Spleen (tissue), 11 donors: Measurements from ENCODE around the gene IRF2. TPM values are rescaled to one million over a fixed set of nuclear protein-coding genes. Genes with fewer than 3 reads are reported as not detected.

ENCODE experiments used
- DNase-seq: peaks from one replicate; pipeline ENCODE4 v3.0.0-alpha.2; 2020
- H3K27ac ChIP-seq, 8 donors: fragments of 200-600 bp; sonication (generic) in 7 of 8; 1 replicate in 4 of 8; 2 replicates in 4 of 8; pipeline versions ENCODE4 v1.5.0 to v1.8.0; 2016 to 2021; ENCODE audit warnings: inconsistent platforms in 4 of 8, mild to moderate bottlenecking in 4 of 8, moderate library complexity in 1 of 8
- H3K27me3 ChIP-seq, 7 donors: fragments of 200-600 bp; sonication (generic) in 6 of 7; replicated peaks in 1 of 7; 1 replicate in 4 of 7; 2 replicates in 3 of 7; pipeline versions ENCODE4 v1.5.0 to v1.8.0; 2016 to 2021; ENCODE audit warnings: inconsistent platforms in 3 of 7, mild to moderate bottlenecking in 1 of 7
- H3K36me3 ChIP-seq, 6 donors: fragments of 200-600 bp; sonication (generic) in 5 of 6; 1 replicate in 4 of 6; 2 replicates in 2 of 6; pipeline versions ENCODE4 v1.5.0 to v1.8.0; 2016 to 2021; ENCODE audit warnings: inconsistent platforms in 2 of 6
- H3K4me1 ChIP-seq, 6 donors: fragments of 200-600 bp; sonication (generic) in 5 of 6; 1 replicate in 3 of 6; 2 replicates in 3 of 6; pipeline versions ENCODE4 v1.5.0 to v1.8.0; 2016 to 2021; ENCODE audit warnings: inconsistent platforms in 3 of 6
- H3K4me3 ChIP-seq, 8 donors: fragments of 200-600 bp; sonication (generic) in 7 of 8; 1 replicate in 4 of 8; 2 replicates in 4 of 8; pipeline versions ENCODE4 v1.5.0 to v1.8.0; 2016 to 2021; ENCODE audit warnings: inconsistent platforms in 4 of 8, mild to moderate bottlenecking in 4 of 8, moderate library complexity in 2 of 8
- H3K9me3 ChIP-seq, 8 donors: fragments of 200-600 bp; sonication (generic) in 7 of 8; 1 replicate in 4 of 8; 2 replicates in 4 of 8; pipeline versions ENCODE4 v1.5.0 to v1.8.0; 2016 to 2021; ENCODE audit warnings: inconsistent platforms in 4 of 8
- POLR2A ChIP-seq, 3 donors: fragments of 450-650 bp; IDR thresholded peaks; one replicate each; pipeline ENCODE4 v1.5.1; 2017; ENCODE audit warnings: antibody characterized with exemption in 3 of 3, mild to moderate bottlenecking in 1 of 3
- POLR2AphosphoS5 ChIP-seq, 3 donors: sonication (generic); formaldehyde crosslinking; IDR thresholded peaks; one replicate each; pipeline ENCODE4 v1.5.1; 2017; ENCODE audit warnings: antibody characterized with exemption in 3 of 3
- WGBS, 5 donors: extraction: QIAGEN DNeasy Blood & Tissue Kit in 3 of 5; methylation state at CpG; one replicate each; pipeline versions ENCODE4 v1.1.5 to v1.1.7; 2013 to 2018; 5-methylcytosine and 5-hydroxymethylcytosine counted together
- intact Hi-C: fragments of 100-400 bp; cut with DNase I; formaldehyde crosslinking; loops from one replicate; pipeline ENCODE4 v1.15.0; 2023; ENCODE audit warnings: low total_unique reads
- polyA plus RNA-seq, 3 donors: library from polyadenylated mRNA; stranded (reverse); fragments of 200-250 nt; gene quantifications; one replicate each; pipeline ENCODE4 v1.2.1, GENCODE V29; 2013
- total RNA-seq, 7 donors: library from RNA; depleted of rRNA in 3 of 7; stranded (reverse); fragments of >200 nt in 3 of 7; fragmentation: NEBNext Ultra II Directional in 4 of 7; extraction: Animal tissue kit (Norgen Biotek cat#: 25700) in 4 of 7; gene quantifications; one replicate each; pipeline versions ENCODE4 v1.1.0 to v1.2.1, GENCODE V29; 2016 to 2021
- TF ChIP-seq, protein P1 (sequence below), 11 experiments: fragments of 200-600 bp in 7 of 11; fragments of 450-650 bp in 4 of 11; sonication (generic) in 4 of 11; IDR thresholded peaks in 8 of 11; conservative IDR thresholded peaks in 3 of 11; 1 replicate in 7 of 11; 2 replicates in 4 of 11; pipeline versions ENCODE4 v1.4.0 to v1.8.0; 2016 to 2021; ENCODE audit warnings: antibody characterized with exemption in 11 of 11, inconsistent platforms in 4 of 11, mild to moderate bottlenecking in 1 of 11
- donor health status: healthy with polysubstance abuse.
- donor health status: DM: no; HTN: no; CAD: no; lungs with moderate emphysema.
- donor health status: DM: no; HTN: no; CAD: no.
- donor health status: Bipolar disorder and iron deficiency.
- donor health status: healthy.
- donor health status: DM: no; HTN: no; CAD: no.
- donor health status: DM: yes; HTN: yes; CAD: no.

Gene IRF2
- total and polyA plus RNA-seq, 10 donors = 27.1 to 101 (median 87.2) TPM

DNA sequence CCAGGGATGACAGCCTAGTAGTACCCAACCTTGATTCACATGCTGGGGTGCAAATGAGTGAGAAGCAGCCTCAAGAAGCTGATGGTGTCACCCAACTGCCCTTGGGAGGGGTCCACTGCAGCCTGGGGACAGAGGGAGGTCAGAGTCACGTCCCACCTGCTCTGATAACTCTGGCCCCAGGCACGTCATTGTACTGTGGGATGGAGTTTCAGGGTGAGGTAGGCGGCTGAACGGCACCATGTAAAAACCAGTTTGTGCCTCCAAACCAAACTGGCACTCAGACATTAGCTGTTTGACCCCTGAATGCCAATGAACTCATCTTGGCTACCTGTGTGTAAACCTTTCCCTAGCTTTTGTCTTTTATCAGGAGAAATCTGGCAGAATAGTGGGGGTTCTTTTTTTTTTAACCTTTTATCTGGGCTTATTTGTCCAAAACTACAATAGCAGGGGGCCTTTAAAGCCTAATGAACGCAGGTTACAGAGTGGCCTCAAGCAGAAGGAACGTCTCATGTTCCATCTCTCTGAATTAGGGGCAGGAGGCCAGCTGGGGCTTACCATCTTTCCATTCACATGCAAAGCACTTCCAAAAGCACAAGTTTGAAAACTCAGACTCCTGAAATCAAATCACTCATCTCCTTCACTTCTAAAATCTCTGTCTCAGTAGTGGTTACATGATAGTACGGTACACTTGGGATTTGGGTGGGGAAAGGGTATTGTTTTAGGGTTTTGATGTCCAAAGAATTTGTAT is 89.4 kb downstream of the IRF2 start:
- H3K36me3 ChIP-seq = peaks cover 3 to 54% (median 29%) of the 10 kb centered on the region in 6 donors
- TF ChIP-seq, protein P1, sequence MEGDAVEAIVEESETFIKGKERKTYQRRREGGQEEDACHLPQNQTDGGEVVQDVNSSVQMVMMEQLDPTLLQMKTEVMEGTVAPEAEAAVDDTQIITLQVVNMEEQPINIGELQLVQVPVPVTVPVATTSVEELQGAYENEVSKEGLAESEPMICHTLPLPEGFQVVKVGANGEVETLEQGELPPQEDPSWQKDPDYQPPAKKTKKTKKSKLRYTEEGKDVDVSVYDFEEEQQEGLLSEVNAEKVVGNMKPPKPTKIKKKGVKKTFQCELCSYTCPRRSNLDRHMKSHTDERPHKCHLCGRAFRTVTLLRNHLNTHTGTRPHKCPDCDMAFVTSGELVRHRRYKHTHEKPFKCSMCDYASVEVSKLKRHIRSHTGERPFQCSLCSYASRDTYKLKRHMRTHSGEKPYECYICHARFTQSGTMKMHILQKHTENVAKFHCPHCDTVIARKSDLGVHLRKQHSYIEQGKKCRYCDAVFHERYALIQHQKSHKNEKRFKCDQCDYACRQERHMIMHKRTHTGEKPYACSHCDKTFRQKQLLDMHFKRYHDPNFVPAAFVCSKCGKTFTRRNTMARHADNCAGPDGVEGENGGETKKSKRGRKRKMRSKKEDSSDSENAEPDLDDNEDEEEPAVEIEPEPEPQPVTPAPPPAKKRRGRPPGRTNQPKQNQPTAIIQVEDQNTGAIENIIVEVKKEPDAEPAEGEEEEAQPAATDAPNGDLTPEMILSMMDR (IDR thresholded peaks at IDR 0.05 in 8 of 11, conservative IDR thresholded peaks at IDR 0.05 in 3 of 11) = no peak
- TF ChIP-seq POLR2AphosphoS5 (IDR thresholded peaks at IDR 0.05) = no peak
- TF ChIP-seq POLR2A (IDR thresholded peaks at IDR 0.05) = no peak
- 66 to 80% (median 77%) methylated on average over 7 of the region's 7 CpGs for WGBS, 5 donors
- peak overlapping the region; percentile 15 to 85 (median 80) for H3K27ac ChIP-seq
- H3K27me3 ChIP-seq = no peaks in the 10 kb centered on the region
- peaks cover 0 to 6% (median 0%) of the 10 kb centered on the region in 8 donors for H3K9me3 ChIP-seq
- peak overlapping the region in 1 of 8 donors; percentile 55 for H3K4me3 ChIP-seq
- H3K4me1 ChIP-seq = peaks cover 47 to 91% (median 73%) of the 10 kb centered on the region in 6 donors
- no peak for DNase-seq
- intact Hi-C loops = loop anchor here (10.0 kb wide), 1 partner anchor 90 kb away; no protein-coding TSS in a partner anchor

DNA sequence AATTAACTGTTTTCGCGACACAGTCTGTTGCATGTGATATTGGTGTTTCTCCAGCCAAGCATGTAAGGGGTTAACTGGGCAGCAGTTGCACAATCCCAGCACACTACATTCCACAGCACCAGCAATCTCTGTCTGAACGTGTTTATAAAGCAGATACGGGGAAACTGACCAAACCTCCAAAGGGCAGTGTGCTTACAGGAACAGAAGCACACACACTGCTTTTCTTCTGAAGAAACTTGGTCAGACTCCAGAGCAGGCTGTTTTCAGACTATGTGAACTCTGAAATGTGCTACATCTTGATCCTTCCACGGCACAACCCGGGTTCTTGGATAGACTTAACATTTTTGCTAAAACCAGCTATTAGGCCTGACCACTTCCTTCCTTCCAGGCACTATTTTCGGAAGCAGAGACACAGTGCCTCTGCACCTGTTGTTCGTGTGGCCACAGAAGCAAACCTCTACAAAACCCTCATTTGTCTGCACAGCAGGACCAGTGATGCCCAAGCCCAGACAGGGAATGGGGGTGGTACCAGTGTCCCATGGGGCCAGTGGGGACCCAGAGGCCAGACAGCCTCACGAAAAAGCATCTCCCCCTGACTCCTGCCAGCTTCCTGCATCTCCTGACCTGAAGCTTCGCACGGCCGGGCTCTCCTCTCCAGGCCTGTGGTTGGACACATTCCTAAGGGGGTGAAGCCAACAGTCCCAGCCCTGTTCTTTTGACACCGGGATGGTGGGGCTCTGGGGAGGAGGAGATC is 90.1 kb downstream of the IRF2 start:
- H3K4me1 ChIP-seq = peaks cover 47 to 84% (median 73%) of the 10 kb centered on the region in 6 donors

DNA sequence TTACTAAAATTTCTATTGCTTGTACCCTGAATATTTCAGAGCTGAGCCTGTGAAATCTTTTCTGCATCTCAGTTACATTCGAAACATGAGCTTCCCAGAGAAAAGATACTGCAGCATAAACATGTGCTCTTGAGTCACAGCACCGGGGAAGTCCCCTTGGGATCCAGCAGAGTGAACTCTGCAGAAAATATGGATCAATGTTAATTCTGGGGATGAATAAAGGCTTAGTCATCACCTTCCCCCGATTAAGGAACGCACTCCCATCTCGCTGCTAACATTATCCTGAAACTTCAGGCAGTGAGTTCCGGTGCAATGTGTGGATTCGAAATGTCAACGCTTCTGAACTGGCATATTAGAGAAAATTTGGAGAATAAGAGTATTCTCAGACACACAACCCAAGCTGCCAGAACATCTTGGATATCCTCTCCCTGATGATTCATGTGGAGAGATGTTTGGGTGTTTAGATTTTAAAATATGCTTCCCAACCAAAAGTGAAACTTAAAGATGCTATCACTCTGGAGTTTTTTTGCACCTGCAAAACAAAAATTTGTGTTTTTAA is 90.8 kb downstream of the IRF2 start:
- Histone ChIP-seq H3K27ac (peak overlapping the region; percentile 65 to 85 (median 80)), H3K27me3 (no peaks in the 10 kb centered on the region), H3K9me3 (peaks cover 0 to 8% (median 0%) of the 10 kb centered on the region in 8 donors), H3K4me1 (peaks cover 47 to 83% (median 73%) of the 10 kb centered on the region in 6 donors), H3K4me3 (peak overlapping the region in 5 of 8 donors; percentile 1 to 55 (median 7)), H3K36me3 (peaks cover 2 to 40% (median 15%) of the 10 kb centered on the region in 6 donors)
- DNase-seq = no peak
- intact Hi-C loops = loop anchor here (10.0 kb wide), 1 partner anchor 89 kb away; no protein-coding TSS in a partner anchor
- WGBS, 5 donors = 46 to 70% (median 62%) methylated on average over 8 of the region's 8 CpGs
- TF ChIP-seq POLR2A (IDR thresholded peaks at IDR 0.05) (no peak), POLR2AphosphoS5 (IDR thresholded peaks at IDR 0.05) (no peak)
- TF ChIP-seq, protein P1 (IDR thresholded peaks at IDR 0.05 in 8 of 11, conservative IDR thresholded peaks at IDR 0.05 in 3 of 11) = no peak

More for the DNA sequence above, 90.1 kb downstream of the IRF2 start:
- peaks cover 3 to 47% (median 22%) of the 10 kb centered on the region in 6 donors for H3K36me3 ChIP-seq
- peak overlapping the region; percentile 65 to 85 (median 80) for H3K27ac ChIP-seq
- DNase-seq = peak; percentile 80
- H3K27me3 ChIP-seq = no peaks in the 10 kb centered on the region
- TF ChIP-seq POLR2A (IDR thresholded peaks at IDR 0.05) (no peak), POLR2AphosphoS5 (IDR thresholded peaks at IDR 0.05) (peak; percentile 53 to 77 (median 61))
- TF ChIP-seq, protein P1 (IDR thresholded peaks at IDR 0.05 in 8 of 11, conservative IDR thresholded peaks at IDR 0.05 in 3 of 11) = no peak
- peak overlapping the region in 5 of 8 donors; percentile 1 to 55 (median 7) for H3K4me3 ChIP-seq
- intact Hi-C loops = loop anchor here (10.0 kb wide), 1 partner anchor 89 kb away; no protein-coding TSS in a partner anchor
- 19 to 30% (median 23%) methylated on average over 13 of the region's 13 CpGs for WGBS, 5 donors
- H3K9me3 ChIP-seq = peaks cover 0 to 8% (median 0%) of the 10 kb centered on the region in 8 donors
